Naive thymus-derived CD4-positive, alpha-beta T cell (primary cell): ENCODE data around the gene GPR156. TPM values are rescaled to one million over a fixed set of nuclear protein-coding genes. Genes with fewer than 3 reads are reported as not detected.

Source experiments
- ATAC-seq: fragments of 150-1000 bp; cut with Tn5 transposase; 2 replicates; pipeline ENCODE4 v1.10.0; 2021; ENCODE audit warnings: mild to moderate bottlenecking, moderate library complexity
- CTCF ChIA-PET: fragments of 350-600 bp; sonication (Branson Sonifier 250); formaldehyde crosslinking; loops from one replicate; lab custom pipeline; 2021; ENCODE audit warnings: antibody characterized with exemption; lab: Charles Lee
- POLR2A ChIA-PET: fragments of 350-600 bp; sonication (Branson Sonifier 250); formaldehyde crosslinking; loops from one replicate; lab custom pipeline; 2021; ENCODE audit warnings: antibody characterized with exemption, inconsistent platforms; lab: Charles Lee
- DNase-seq, 9 donors: peaks; one replicate each; pipeline versions ENCODE4 v3.0.0 to v3.0.0-alpha.2; 2020 to 2022; ENCODE audit warnings: mixed read lengths in 1 of 9
- H3K27ac ChIP-seq: one replicate; pipeline ENCODE4 v1.7.0; 2013; ENCODE audit warnings: mild to moderate bottlenecking, low read depth, low read length, moderate library complexity
- H3K27me3 ChIP-seq, 2 donors: one replicate each; pipeline ENCODE4 v1.7.0; 2013; ENCODE audit warnings: low read length in 2 of 2, mild to moderate bottlenecking in 2 of 2, moderate library complexity in 2 of 2; ENCODE audit not compliant: control insufficient read depth in 2 of 2, insufficient read depth in 2 of 2
- H3K36me3 ChIP-seq, 3 experiments: 1 replicate in 2 of 3; 2 replicates in 1 of 3; pipeline ENCODE4 v1.7.0; 2013; ENCODE audit warnings: low read length in 3 of 3, mild to moderate bottlenecking in 3 of 3, moderate library complexity in 1 of 3; ENCODE audit not compliant: insufficient read depth in 3 of 3, control insufficient read depth in 2 of 3
- H3K4me1 ChIP-seq, 2 donors: one replicate each; pipeline ENCODE4 v1.7.0; 2013; ENCODE audit warnings: low read length in 2 of 2, mild to moderate bottlenecking in 2 of 2, moderate library complexity in 1 of 2; ENCODE audit not compliant: control insufficient read depth in 2 of 2, insufficient read depth in 2 of 2
- H3K4me3 ChIP-seq: 2 replicates; pipeline ENCODE4 v1.7.0; 2013; ENCODE audit warnings: mild to moderate bottlenecking, low read length
- H3K9me3 ChIP-seq, 3 experiments: 1 replicate in 2 of 3; 2 replicates in 1 of 3; pipeline ENCODE4 v1.7.0; 2013; ENCODE audit warnings: low read length in 3 of 3; ENCODE audit not compliant: control insufficient read depth in 2 of 3
- H3K27ac Mint-ChIP-seq, 9 donors: one replicate each; pipeline ENCODE4 v1.8.0; 2020 to 2022; ENCODE audit warnings: mixed read lengths in 9 of 9, mild to moderate bottlenecking in 8 of 9, moderate library complexity in 5 of 9, inconsistent platforms in 2 of 9
- H3K27me3 Mint-ChIP-seq, 5 donors: one replicate each; pipeline ENCODE4 v1.8.0; 2021 to 2022; ENCODE audit warnings: mixed read lengths in 5 of 5, mild to moderate bottlenecking in 1 of 5
- H3K36me3 Mint-ChIP-seq, 5 donors: one replicate each; pipeline ENCODE4 v1.8.0; 2020 to 2022; ENCODE audit warnings: mixed read lengths in 5 of 5, mild to moderate bottlenecking in 3 of 5, inconsistent platforms in 1 of 5
- H3K4me1 Mint-ChIP-seq, 7 donors: one replicate each; pipeline ENCODE4 v1.8.0; 2020 to 2022; ENCODE audit warnings: mixed read lengths in 7 of 7, mild to moderate bottlenecking in 3 of 7, inconsistent platforms in 1 of 7
- H3K4me3 Mint-ChIP-seq, 10 donors: one replicate each; pipeline ENCODE4 v1.8.0; 2020 to 2022; ENCODE audit warnings: mild to moderate bottlenecking in 10 of 10, mixed read lengths in 10 of 10, moderate library complexity in 6 of 10, inconsistent platforms in 2 of 10
- H3K9me3 Mint-ChIP-seq, 11 donors: one replicate each; pipeline ENCODE4 v1.8.0; 2020 to 2022; ENCODE audit warnings: mixed read lengths in 11 of 11, mild to moderate bottlenecking in 4 of 11, inconsistent platforms in 1 of 11, moderate library complexity in 1 of 11
- intact Hi-C, 2 donors: fragments of 100-400 bp; cut with micrococcal nuclease; formaldehyde crosslinking; loops; one replicate each; pipeline ENCODE4 v1.15.1; 2023
- polyA plus RNA-seq, 2 donors: library from polyadenylated mRNA; unstranded; fragments of 300-500 nt; fragmentation: Illumina TruSeq; gene quantifications; one replicate each; pipeline ENCODE4 v1.2.3, GENCODE V29; 2021
- total RNA-seq, 6 experiments: library from RNA in 5 of 6; stranded (reverse) in 5 of 6; gene quantifications; 1 replicate in 5 of 6; 2 replicates in 1 of 6; pipeline ENCODE4 v1.2.3 and lab custom pipeline; 2021 to 2026

GPR156 gene
- total and polyA plus RNA-seq, 7 experiments from 2014 or later, result 0.27 TPM; not detected in 6

GRCh38 chr3:120177707-120178306 lies 107.2 kb downstream of the GPR156 start:
- Histone ChIP-seq H3K9me3 (no peaks in the 10 kb centered on the region), H3K36me3 (no peaks in the 10 kb centered on the region), H3K4me3 (no peak overlapping the region), H3K27ac (no peak overlapping the region), H3K4me1 (no peaks in the 10 kb centered on the region), H3K27me3 (no peaks in the 10 kb centered on the region)
- ChIA-PET POLR2A (no interaction called here), CTCF (no interaction called here)
- Mint-ChIP-seq H3K36me3 (no peaks in the 10 kb centered on the region), H3K4me3 (no peak overlapping the region), H3K4me1 (no peaks in the 10 kb centered on the region), H3K9me3 (peaks cover 0 to 1% (median 0%) of the 10 kb centered on the region in 11 donors), H3K27ac (no peak overlapping the region), H3K27me3 (peaks cover 0 to 16% (median 4%) of the 10 kb centered on the region in 5 donors)
- ATAC-seq (no peak), DNase-seq (no peak)
- intact Hi-C loops, result no loop called here

GRCh38 chr3:120177151-120177550 lies 107.9 kb downstream of the GPR156 start:
- DNase-seq (no peak), ATAC-seq (no peak)
- peaks cover 0 to 1% (median 0%) of the 10 kb centered on the region in 11 donors for H3K9me3 Mint-ChIP-seq
- intact Hi-C loops, result no loop called here
- no peaks in the 10 kb centered on the region for H3K9me3 ChIP-seq
- POLR2A ChIA-PET, result no interaction called here
- no peaks in the 10 kb centered on the region for H3K4me1 Mint-ChIP-seq
- H3K36me3 ChIP-seq, result no peaks in the 10 kb centered on the region
- no peak overlapping the region for H3K4me3 Mint-ChIP-seq
- H3K27ac ChIP-seq, result no peak overlapping the region
- H3K4me3 ChIP-seq, result no peak overlapping the region
- no peak overlapping the region for H3K27ac Mint-ChIP-seq
- CTCF ChIA-PET, result no interaction called here
- H3K36me3 Mint-ChIP-seq, result no peaks in the 10 kb centered on the region
- peaks cover 0 to 16% (median 4%) of the 10 kb centered on the region in 5 donors for H3K27me3 Mint-ChIP-seq
- H3K27me3 ChIP-seq, result no peaks in the 10 kb centered on the region
- no peaks in the 10 kb centered on the region for H3K4me1 ChIP-seq

- DNase-seq (no peak), ATAC-seq (no peak)
- Mint-ChIP-seq H3K36me3 (no peaks in the 10 kb centered on the region), H3K4me3 (no peak overlapping the region), H3K9me3 (no peaks in the 10 kb centered on the region), H3K27me3 (peaks cover 0 to 6% (median 3%) of the 10 kb centered on the region in 5 donors), H3K4me1 (no peaks in the 10 kb centered on the region), H3K27ac (no peak overlapping the region)
- H3K4me1 ChIP-seq, result no peaks in the 10 kb centered on the region
- H3K27ac ChIP-seq, result no peak overlapping the region
- no peaks in the 10 kb centered on the region for H3K36me3 ChIP-seq
- ChIA-PET CTCF (no interaction called here), POLR2A (no interaction called here)
- no peaks in the 10 kb centered on the region for H3K9me3 ChIP-seq
- H3K27me3 ChIP-seq, result no peaks in the 10 kb centered on the region
- no peak overlapping the region for H3K4me3 ChIP-seq
- intact Hi-C loops, result no loop called here
Measured at GRCh38 chr3:120174811-120175539, 110.0 kb downstream of the GPR156 start.

- no peaks in the 10 kb centered on the region for H3K9me3 ChIP-seq
- H3K36me3 Mint-ChIP-seq, result no peaks in the 10 kb centered on the region
- no peak overlapping the region for H3K4me3 Mint-ChIP-seq
- ATAC-seq (no peak), DNase-seq (no peak)
- H3K27ac Mint-ChIP-seq, result no peak overlapping the region
- H3K4me1 ChIP-seq, result no peaks in the 10 kb centered on the region
- H3K4me3 ChIP-seq, result no peak overlapping the region
- CTCF ChIA-PET, result no interaction called here
- no peaks in the 10 kb centered on the region for H3K4me1 Mint-ChIP-seq
- no peaks in the 10 kb centered on the region for H3K36me3 ChIP-seq
- intact Hi-C loops, result no loop called here
- peaks cover 0 to 5% (median 0%) of the 10 kb centered on the region in 5 donors for H3K27me3 Mint-ChIP-seq
- H3K9me3 Mint-ChIP-seq, result no peaks in the 10 kb centered on the region
- no peaks in the 10 kb centered on the region for H3K27me3 ChIP-seq
- POLR2A ChIA-PET, result no interaction called here
- no peak overlapping the region for H3K27ac ChIP-seq
Measured at GRCh38 chr3:120173056-120173675, 111.9 kb downstream of the GPR156 start.

GRCh38 chr3:120172070-120172469 lies 113.0 kb downstream of the GPR156 start:
- Mint-ChIP-seq H3K27me3 (no peaks in the 10 kb centered on the region), H3K4me1 (no peaks in the 10 kb centered on the region), H3K9me3 (no peaks in the 10 kb centered on the region), H3K36me3 (no peaks in the 10 kb centered on the region), H3K27ac (no peak overlapping the region), H3K4me3 (no peak overlapping the region)
- CTCF ChIA-PET, result no interaction called here
- Histone ChIP-seq H3K9me3 (no peaks in the 10 kb centered on the region), H3K36me3 (no peaks in the 10 kb centered on the region), H3K4me1 (no peaks in the 10 kb centered on the region), H3K27me3 (no peaks in the 10 kb centered on the region), H3K27ac (no peak overlapping the region), H3K4me3 (no peak overlapping the region)
- DNase-seq (no peak), ATAC-seq (no peak)
- POLR2A ChIA-PET, result no interaction called here
- intact Hi-C loops, result no loop called here

- no peak for DNase-seq
Measured at GRCh38 chr3:120171134-120171873, 113.7 kb downstream of the GPR156 start.

More at GRCh38 chr3:120171134-120171873, 113.7 kb downstream of the GPR156 start:
- Mint-ChIP-seq H3K4me1 (no peaks in the 10 kb centered on the region), H3K9me3 (no peaks in the 10 kb centered on the region), H3K27me3 (no peaks in the 10 kb centered on the region), H3K27ac (no peak overlapping the region), H3K4me3 (no peak overlapping the region), H3K36me3 (no peaks in the 10 kb centered on the region)
- Histone ChIP-seq H3K4me1 (no peaks in the 10 kb centered on the region), H3K36me3 (no peaks in the 10 kb centered on the region), H3K27ac (no peak overlapping the region), H3K27me3 (no peaks in the 10 kb centered on the region), H3K4me3 (no peak overlapping the region), H3K9me3 (no peaks in the 10 kb centered on the region)
- CTCF ChIA-PET, result no interaction called here
- ATAC-seq, result no peak
- POLR2A ChIA-PET, result no interaction called here
- intact Hi-C loops, result no loop called here
